PFSK-1 (cell line): ENCODE measurements around the gene KCNH1.

ENCODE experiments used
- FOXP2 ChIP-seq: optimal IDR thresholded peaks from 2 replicates; pipeline ENCODE3; 2011; ENCODE audit warnings: borderline replicate concordance, control low read depth, inconsistent platforms; ENCODE audit not compliant: insufficient read depth; ENCODE audit errors: extremely low read length, extremely low read depth
- POLR2AphosphoS5 ChIP-seq: IDR thresholded peaks from 2 replicates; pipeline ENCODE4 v1.6.1; 2012; ENCODE audit warnings: low read depth, mild to moderate bottlenecking, control low read depth, low read length, moderate library complexity
- REST ChIP-seq, 2 experiments: IDR thresholded peaks; 2 replicates each; pipeline versions ENCODE4 v1.6.1 to v1.8.0; 2011 to 2012; ENCODE audit warnings: low read depth in 2 of 2, low read length in 2 of 2, control low read depth in 1 of 2, inconsistent platforms in 1 of 2, mild to moderate bottlenecking in 1 of 2, moderate library complexity in 1 of 2; ENCODE audit not compliant: insufficient read depth in 1 of 2
- SIN3A ChIP-seq: IDR thresholded peaks from 2 replicates; pipeline ENCODE4 v1.6.1; 2012; ENCODE audit warnings: mild to moderate bottlenecking, low read length, moderate library complexity, borderline replicate concordance; ENCODE audit not compliant: insufficient read depth
- TAF1 ChIP-seq: IDR thresholded peaks from 2 replicates; pipeline ENCODE4 v1.6.1; 2012; ENCODE audit warnings: low read length, control low read depth, borderline replicate concordance; ENCODE audit not compliant: insufficient read depth

Gene KCNH1

GRCh38 chr1:210978974-210979354, 155.0 kb downstream of the KCNH1 start:
- no peak for TF ChIP-seq REST (IDR thresholded peaks at IDR 0.05; ENCODE audit: insufficient read depth in 1 of 2, low read depth in 2 of 2, low read length in 2 of 2)
- TF ChIP-seq SIN3A, result no peak
- no peak for TF ChIP-seq POLR2AphosphoS5
- no peak for TF ChIP-seq FOXP2
- no peak for TF ChIP-seq TAF1

- TF ChIP-seq POLR2AphosphoS5 (no peak), SIN3A (no peak), TAF1 (no peak), FOXP2 (no peak), REST (IDR thresholded peaks at IDR 0.05; ENCODE audit: insufficient read depth in 1 of 2, low read depth in 2 of 2, low read length in 2 of 2) (no peak)
Observed at GRCh38 chr1:210978316-210978973, 155.5 kb downstream of the KCNH1 start.

GRCh38 chr1:210951279-210951678, 182.7 kb downstream of the KCNH1 start:
- TF ChIP-seq FOXP2 (no peak), REST (IDR thresholded peaks at IDR 0.05; ENCODE audit: insufficient read depth in 1 of 2, low read depth in 2 of 2, low read length in 2 of 2) (no peak), SIN3A (no peak), POLR2AphosphoS5 (no peak), TAF1 (no peak)

- TF ChIP-seq TAF1, result no peak
- TF ChIP-seq REST (IDR thresholded peaks at IDR 0.05; ENCODE audit: insufficient read depth in 1 of 2, low read depth in 2 of 2, low read length in 2 of 2), result no peak
- TF ChIP-seq POLR2AphosphoS5, result no peak
- no peak for TF ChIP-seq FOXP2
- no peak for TF ChIP-seq SIN3A
Observed at GRCh38 chr1:210949489-210949888, 184.5 kb downstream of the KCNH1 start.

GRCh38 chr1:210949039-210949438, 184.9 kb downstream of the KCNH1 start:
- TF ChIP-seq REST (IDR thresholded peaks at IDR 0.05; ENCODE audit: insufficient read depth in 1 of 2, low read depth in 2 of 2, low read length in 2 of 2) (no peak), POLR2AphosphoS5 (no peak)
